ENCODE measurements around the gene DBET.

DNA sequence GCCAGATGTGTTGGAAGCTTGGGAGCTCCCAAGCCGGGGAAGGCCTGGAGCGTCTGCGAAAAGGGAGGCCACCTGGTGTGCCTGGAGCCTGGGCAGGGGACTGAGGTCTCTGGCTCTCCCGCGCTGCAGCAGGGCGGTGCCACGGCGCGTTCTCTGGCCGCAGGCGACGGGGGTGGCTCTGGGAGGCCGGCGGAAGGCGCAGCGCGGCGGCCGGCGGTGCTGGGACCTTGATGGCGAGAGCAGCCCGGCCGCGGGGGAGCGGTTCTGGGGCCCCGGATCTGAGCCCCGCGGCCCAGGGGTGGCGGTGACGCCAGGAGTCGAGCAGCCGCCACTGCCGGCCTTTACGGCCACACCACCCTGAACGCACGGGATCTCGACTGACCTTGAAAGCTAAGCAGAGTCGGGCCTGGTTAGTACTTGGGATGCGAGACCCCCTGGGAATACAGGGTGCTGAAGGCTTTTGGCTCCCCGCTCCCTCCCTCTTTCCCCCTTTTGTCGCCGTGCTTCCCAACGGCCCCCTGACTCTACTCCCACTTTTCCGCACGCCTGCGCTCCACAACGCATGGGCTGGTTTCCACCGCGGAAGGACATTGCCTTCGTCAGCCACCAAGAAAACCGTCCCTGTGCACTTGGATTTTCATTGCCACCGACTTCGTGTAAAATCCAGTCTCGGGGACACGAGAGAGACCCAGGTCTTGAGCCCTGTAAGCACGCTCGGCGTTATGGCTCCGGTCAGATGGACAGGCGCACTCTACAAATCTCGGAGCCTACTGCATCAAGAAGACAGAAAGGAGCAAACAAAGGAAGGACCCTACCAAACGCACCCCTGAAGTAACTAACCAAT, 46.7 kb upstream of the DBET start:
- TF ChIP-seq POLR2AphosphoS5 (IDR thresholded peaks at IDR 0.05; ENCODE audit: borderline replicate concordance, low read depth, low read length) (no peak), EZH2 (IDR thresholded peaks at IDR 0.05) (no peak)
